ENCODE measurements around the gene ARFGAP2.

- TF ChIP-seq, protein P1, sequence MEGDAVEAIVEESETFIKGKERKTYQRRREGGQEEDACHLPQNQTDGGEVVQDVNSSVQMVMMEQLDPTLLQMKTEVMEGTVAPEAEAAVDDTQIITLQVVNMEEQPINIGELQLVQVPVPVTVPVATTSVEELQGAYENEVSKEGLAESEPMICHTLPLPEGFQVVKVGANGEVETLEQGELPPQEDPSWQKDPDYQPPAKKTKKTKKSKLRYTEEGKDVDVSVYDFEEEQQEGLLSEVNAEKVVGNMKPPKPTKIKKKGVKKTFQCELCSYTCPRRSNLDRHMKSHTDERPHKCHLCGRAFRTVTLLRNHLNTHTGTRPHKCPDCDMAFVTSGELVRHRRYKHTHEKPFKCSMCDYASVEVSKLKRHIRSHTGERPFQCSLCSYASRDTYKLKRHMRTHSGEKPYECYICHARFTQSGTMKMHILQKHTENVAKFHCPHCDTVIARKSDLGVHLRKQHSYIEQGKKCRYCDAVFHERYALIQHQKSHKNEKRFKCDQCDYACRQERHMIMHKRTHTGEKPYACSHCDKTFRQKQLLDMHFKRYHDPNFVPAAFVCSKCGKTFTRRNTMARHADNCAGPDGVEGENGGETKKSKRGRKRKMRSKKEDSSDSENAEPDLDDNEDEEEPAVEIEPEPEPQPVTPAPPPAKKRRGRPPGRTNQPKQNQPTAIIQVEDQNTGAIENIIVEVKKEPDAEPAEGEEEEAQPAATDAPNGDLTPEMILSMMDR (IDR thresholded peaks at IDR 0.05) = no peak
- no peak for TF ChIP-seq POLR2A (IDR thresholded peaks at IDR 0.05)
Measured at GRCh38 chr11:47139878-47140277, 36.8 kb downstream of the ARFGAP2 start.

Data from adrenal gland (tissue), 5 donors.